OCI-LY1 (cell line): Measurements from ENCODE around the gene STK25.

Experiments
- CTCF ChIP-seq: fragments of 200-600 bp; sonication (generic), shearing (Covaris generic); IDR thresholded peaks from 2 replicates; pipeline ENCODE4 v1.5.1; 2017; ENCODE audit warnings: mild to moderate bottlenecking, antibody characterized with exemption, low read length, moderate library complexity, mixed read lengths
- EZH2 ChIP-seq: fragments of 200-600 bp; sonication (generic), shearing (Covaris generic); IDR thresholded peaks from 2 replicates; pipeline ENCODE4 v1.8.0; 2017; ENCODE audit warnings: borderline replicate concordance, mixed run types, mild to moderate bottlenecking, antibody characterized with exemption, low read length, moderate library complexity, mixed read lengths

DNA sequence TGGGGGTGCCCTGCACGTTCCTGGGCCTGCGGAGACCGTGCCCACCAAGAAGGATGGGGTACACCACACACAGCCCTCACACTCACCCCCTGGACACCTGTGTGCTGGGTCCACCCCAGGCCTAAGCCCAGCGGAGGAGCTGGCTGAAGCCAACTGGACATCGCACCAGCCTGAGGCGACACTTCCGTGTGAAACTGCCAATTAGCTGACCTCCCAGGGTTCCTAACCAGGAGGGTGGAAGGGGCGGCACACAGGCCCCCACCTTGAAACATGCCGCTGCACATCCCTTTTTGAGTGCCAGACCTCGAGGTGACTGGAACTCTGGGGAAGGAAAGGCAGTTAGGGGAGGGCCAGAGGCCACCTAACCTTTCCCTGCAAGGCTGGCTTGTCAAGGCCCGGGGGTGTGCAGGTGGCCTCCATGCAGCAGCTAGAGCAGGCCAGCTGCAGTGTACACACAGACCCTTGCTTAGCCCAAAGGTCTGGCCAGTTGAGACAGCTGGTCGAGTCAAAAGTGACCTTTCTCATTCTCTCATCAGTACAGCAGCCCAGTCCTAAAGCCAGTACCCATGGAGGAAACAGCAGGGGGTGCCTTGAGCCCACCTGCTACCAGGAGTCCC lies 4.5 kb downstream of the STK25 start:
- TF ChIP-seq CTCF (no peak), EZH2 (no peak)
